BE2C (cell line): Measurements from ENCODE around the gene RASAL2.

Experiments
- DNase-seq: peaks from one replicate; pipeline ENCODE4 v3.0.0-alpha.2; 2020
- H3K27me3 ChIP-seq: fragments of 250-450 bp; sonication (Bioruptor Pico); 2 replicates; pipeline ENCODE4 v1.5.1; 2020; ENCODE audit warnings: mild to moderate bottlenecking
- H3K36me3 ChIP-seq: fragments of 250-450 bp; sonication (Bioruptor Pico); 2 replicates; pipeline ENCODE4 v1.5.1; 2020; ENCODE audit warnings: mild to moderate bottlenecking
- H3K4me1 ChIP-seq: fragments of 250-450 bp; sonication (Bioruptor Pico); 2 replicates; pipeline ENCODE4 v1.5.1; 2020
- H3K4me3 ChIP-seq: 2 replicates; pipeline ENCODE4 v1.5.1; 2011; ENCODE audit warnings: low read depth, low read length
- H3K9me3 ChIP-seq: fragments of 250-450 bp; sonication (Bioruptor Pico); 2 replicates; pipeline ENCODE4 v1.5.1; 2020
- CTCF ChIP-seq: IDR thresholded peaks from 2 replicates; pipeline ENCODE4 v1.5.1; 2012; ENCODE audit warnings: mild to moderate bottlenecking, low read depth, low read length

Gene RASAL2

GRCh38 chr1:178411756-178412399 is 318.0 kb downstream of the RASAL2 start:
- TF ChIP-seq CTCF: no peak
- Histone ChIP-seq H3K4me3 (no peak overlapping the region), H3K4me1 (no peaks in the 10 kb centered on the region), H3K9me3 (no peaks in the 10 kb centered on the region), H3K27me3 (no peaks in the 10 kb centered on the region), H3K36me3 (no peaks in the 10 kb centered on the region)
- DNase-seq: no peak

GRCh38 chr1:178412400-178412770 is 318.5 kb downstream of the RASAL2 start:
- H3K4me3 ChIP-seq: no peak overlapping the region
- no peak for DNase-seq
- no peaks in the 10 kb centered on the region for H3K4me1 ChIP-seq
- H3K27me3 ChIP-seq: no peaks in the 10 kb centered on the region
- H3K36me3 ChIP-seq: no peaks in the 10 kb centered on the region
- no peaks in the 10 kb centered on the region for H3K9me3 ChIP-seq
- no peak for TF ChIP-seq CTCF

DNA sequence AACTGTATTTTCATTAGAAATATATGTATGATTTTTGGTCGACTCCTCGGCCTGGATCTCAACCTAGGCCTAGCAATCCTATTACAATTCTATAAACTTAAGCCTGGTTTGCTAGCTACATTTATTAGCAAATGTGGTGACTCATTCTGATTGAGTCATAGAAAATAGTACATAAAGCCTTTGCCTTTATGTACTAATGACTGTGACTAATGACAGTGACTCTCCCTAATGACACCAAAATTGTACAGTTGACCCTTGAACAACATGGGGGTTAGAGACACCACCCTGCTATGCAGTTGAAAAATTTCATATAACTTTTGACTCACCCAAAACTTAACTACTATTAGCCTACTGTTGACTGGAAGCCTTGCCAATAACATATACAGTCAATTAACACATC is 324.0 kb downstream of the RASAL2 start:
- no peak for DNase-seq
- H3K4me3 ChIP-seq: no peak overlapping the region
- no peak for TF ChIP-seq CTCF

DNA sequence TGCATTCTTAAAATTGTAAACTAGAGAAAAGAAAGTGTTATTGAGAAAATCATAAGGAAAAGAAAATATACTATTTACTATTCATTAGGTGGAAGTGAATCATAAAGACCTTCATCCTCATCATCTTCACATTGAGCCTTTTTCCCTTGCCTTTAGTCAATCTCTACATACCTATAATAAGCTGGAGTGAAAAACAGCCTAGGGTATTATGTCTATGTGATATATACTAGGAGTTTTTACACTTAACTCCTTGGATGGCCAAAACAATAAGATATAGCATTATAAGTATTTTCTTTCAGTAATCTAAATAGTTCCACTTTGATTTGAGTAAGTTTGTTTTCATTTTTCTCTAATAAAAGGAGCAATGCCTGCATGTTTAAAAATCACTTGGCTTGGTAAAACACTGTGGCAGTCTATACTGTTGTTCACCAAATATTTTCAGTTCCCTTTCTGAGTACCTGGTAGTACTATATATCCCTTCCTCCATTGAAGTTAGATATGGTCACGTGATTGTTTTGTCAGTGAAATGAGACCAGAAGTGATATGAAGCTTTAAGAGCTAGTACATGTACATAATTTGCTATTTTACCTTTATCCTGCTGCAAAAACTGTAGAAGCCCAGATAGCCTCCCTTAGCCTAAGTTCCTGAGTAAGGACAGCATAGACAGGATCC is 324.5 kb downstream of the RASAL2 start:
- no peak for DNase-seq
- Histone ChIP-seq H3K27me3 (no peaks in the 10 kb centered on the region), H3K4me1 (no peaks in the 10 kb centered on the region), H3K36me3 (no peaks in the 10 kb centered on the region), H3K9me3 (no peaks in the 10 kb centered on the region), H3K4me3 (no peak overlapping the region)
- TF ChIP-seq CTCF: no peak

More for the DNA sequence above, 324.0 kb downstream of the RASAL2 start:
- no peaks in the 10 kb centered on the region for H3K36me3 ChIP-seq
- no peaks in the 10 kb centered on the region for H3K4me1 ChIP-seq
- no peaks in the 10 kb centered on the region for H3K27me3 ChIP-seq
- H3K9me3 ChIP-seq: no peaks in the 10 kb centered on the region

DNA sequence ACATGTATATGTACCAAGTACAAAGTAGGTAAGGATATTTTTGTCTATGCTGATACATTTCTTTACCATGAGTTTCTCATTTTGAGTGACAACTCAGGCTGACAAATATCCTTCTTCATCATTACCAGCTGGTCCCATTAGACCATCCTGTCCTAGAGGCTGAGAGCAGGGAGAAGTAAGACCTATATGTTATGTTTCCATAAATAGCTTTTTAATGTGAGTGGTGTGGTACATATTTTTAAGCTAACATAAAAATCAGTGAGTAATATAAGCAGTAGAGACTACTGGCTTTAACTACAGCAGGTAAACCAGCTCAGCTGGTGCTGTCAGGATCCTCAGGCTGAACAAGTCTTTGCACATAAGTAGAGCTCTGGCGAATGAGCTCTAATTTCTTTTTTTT is 340.5 kb downstream of the RASAL2 start:
- no peaks in the 10 kb centered on the region for H3K27me3 ChIP-seq
- H3K4me1 ChIP-seq: no peaks in the 10 kb centered on the region
- H3K4me3 ChIP-seq: no peak overlapping the region
- no peak for TF ChIP-seq CTCF
- DNase-seq: no peak
- no peaks in the 10 kb centered on the region for H3K9me3 ChIP-seq
- no peaks in the 10 kb centered on the region for H3K36me3 ChIP-seq

DNA sequence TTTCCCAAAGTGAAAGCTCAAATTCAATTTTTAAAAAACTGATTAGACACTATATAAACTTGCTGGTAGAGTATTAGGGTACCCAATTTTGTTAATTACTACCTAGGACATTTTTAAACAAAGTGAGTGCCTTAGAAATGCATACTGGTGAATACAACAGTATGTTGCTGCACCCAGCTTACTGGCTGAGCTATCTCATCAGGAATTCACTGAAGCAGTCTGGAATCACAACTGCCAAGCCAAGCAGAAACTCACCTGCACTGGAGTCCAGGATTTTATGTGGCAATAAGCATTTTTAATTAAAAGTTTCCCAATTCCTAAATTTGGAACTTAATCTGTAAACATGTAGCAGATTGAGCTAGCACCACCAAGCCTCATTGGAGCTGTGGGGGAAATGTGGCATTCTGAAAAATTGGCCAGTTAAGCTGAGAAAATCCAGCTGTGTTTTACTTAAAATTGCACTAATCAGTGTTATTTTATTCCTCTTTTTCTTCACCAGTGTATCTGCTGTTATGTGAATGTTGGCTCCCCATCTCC is 341.1 kb downstream of the RASAL2 start:
- no peaks in the 10 kb centered on the region for H3K36me3 ChIP-seq
- H3K4me3 ChIP-seq: no peak overlapping the region
- H3K9me3 ChIP-seq: no peaks in the 10 kb centered on the region
- no peaks in the 10 kb centered on the region for H3K27me3 ChIP-seq
- no peak for DNase-seq
- H3K4me1 ChIP-seq: no peaks in the 10 kb centered on the region
- TF ChIP-seq CTCF: no peak
